Measurements from ENCODE around the gene SCD5. TPM values are rescaled to one million over a fixed set of nuclear protein-coding genes. Genes with fewer than 3 reads are reported as not detected.

The SCD5 gene
- polyA plus RNA-seq, 4 donors: 0.45 to 73.0 (median 5.3) TPM

GRCh38 chr4:82611527-82611926 is 187.1 kb downstream of the SCD5 start:
- FAIRE-seq (no peak), DNase-seq (no peak)
- no peak overlapping the region for H3K27ac ChIP-seq (ENCODE audit: low read depth in 1 of 3, low read length in 2 of 3)
- 65 to 82% (median 71%) methylated on average over 4 of the region's 4 CpGs for WGBS, 3 donors
- no peaks in the 10 kb centered on the region for H3K27me3 ChIP-seq (ENCODE audit: control insufficient read depth in 3 of 3, insufficient read depth in 3 of 3, low read length in 3 of 3)
- H3K9me3 ChIP-seq (ENCODE audit: control insufficient read depth in 2 of 2, insufficient read depth in 1 of 2, low read depth in 1 of 2, low read length in 1 of 2): no peaks in the 10 kb centered on the region
- H3K36me3 ChIP-seq (ENCODE audit: control insufficient read depth in 3 of 3, insufficient read depth in 2 of 3, low read depth in 1 of 3, low read length in 3 of 3): no peaks in the 10 kb centered on the region
- H3K4me1 ChIP-seq (ENCODE audit: control insufficient read depth in 3 of 3, insufficient read depth in 2 of 3, low read depth in 1 of 3, low read length in 2 of 3): no peaks in the 10 kb centered on the region
- no peak overlapping the region for H3K4me3 ChIP-seq (ENCODE audit: low read depth in 1 of 3, low read length in 3 of 3)

- 78 to 92% (median 78%) methylated on average over 2 of the region's 2 CpGs for WGBS, 3 donors
- no peaks in the 10 kb centered on the region for H3K9me3 ChIP-seq (ENCODE audit: control insufficient read depth in 2 of 2, insufficient read depth in 1 of 2, low read depth in 1 of 2, low read length in 1 of 2)
- DNase-seq (no peak), FAIRE-seq (no peak)
- no peaks in the 10 kb centered on the region for H3K27me3 ChIP-seq (ENCODE audit: control insufficient read depth in 3 of 3, insufficient read depth in 3 of 3, low read length in 3 of 3)
- H3K27ac ChIP-seq (ENCODE audit: low read depth in 1 of 3, low read length in 2 of 3): no peak overlapping the region
- no peaks in the 10 kb centered on the region for H3K4me1 ChIP-seq (ENCODE audit: control insufficient read depth in 3 of 3, insufficient read depth in 2 of 3, low read depth in 1 of 3, low read length in 2 of 3)
- H3K4me3 ChIP-seq (ENCODE audit: low read depth in 1 of 3, low read length in 3 of 3): no peak overlapping the region
- H3K36me3 ChIP-seq (ENCODE audit: control insufficient read depth in 3 of 3, insufficient read depth in 2 of 3, low read depth in 1 of 3, low read length in 3 of 3): no peaks in the 10 kb centered on the region
These were observed 188.6 kb downstream of the SCD5 start for GRCh38 chr4:82610041-82610440.

GRCh38 chr4:82606622-82607021 is 192.0 kb downstream of the SCD5 start:
- Histone ChIP-seq H3K4me1 (ENCODE audit: control insufficient read depth in 3 of 3, insufficient read depth in 2 of 3, low read depth in 1 of 3, low read length in 2 of 3) (no peaks in the 10 kb centered on the region), H3K36me3 (ENCODE audit: control insufficient read depth in 3 of 3, insufficient read depth in 2 of 3, low read depth in 1 of 3, low read length in 3 of 3) (no peaks in the 10 kb centered on the region), H3K27ac (ENCODE audit: low read depth in 1 of 3, low read length in 2 of 3) (no peak overlapping the region), H3K9me3 (ENCODE audit: control insufficient read depth in 2 of 2, insufficient read depth in 1 of 2, low read depth in 1 of 2, low read length in 1 of 2) (no peaks in the 10 kb centered on the region), H3K27me3 (ENCODE audit: control insufficient read depth in 3 of 3, insufficient read depth in 3 of 3, low read length in 3 of 3) (no peaks in the 10 kb centered on the region), H3K4me3 (ENCODE audit: low read depth in 1 of 3, low read length in 3 of 3) (no peak overlapping the region)
- FAIRE-seq: no peak
- 92 to 94% (median 94%) methylated on average over 7 of the region's 7 CpGs for WGBS, 3 donors
- no peak for DNase-seq

GRCh38 chr4:82604522-82604921 is 194.1 kb downstream of the SCD5 start:
- Histone ChIP-seq H3K9me3 (ENCODE audit: control insufficient read depth in 2 of 2, insufficient read depth in 1 of 2, low read depth in 1 of 2, low read length in 1 of 2) (no peaks in the 10 kb centered on the region), H3K27ac (ENCODE audit: low read depth in 1 of 3, low read length in 2 of 3) (no peak overlapping the region), H3K27me3 (ENCODE audit: control insufficient read depth in 3 of 3, insufficient read depth in 3 of 3, low read length in 3 of 3) (no peaks in the 10 kb centered on the region), H3K4me1 (ENCODE audit: control insufficient read depth in 3 of 3, insufficient read depth in 2 of 3, low read depth in 1 of 3, low read length in 2 of 3) (no peaks in the 10 kb centered on the region), H3K4me3 (ENCODE audit: low read depth in 1 of 3, low read length in 3 of 3) (no peak overlapping the region), H3K36me3 (ENCODE audit: control insufficient read depth in 3 of 3, insufficient read depth in 2 of 3, low read depth in 1 of 3, low read length in 3 of 3) (no peaks in the 10 kb centered on the region)
- no peak for DNase-seq
- WGBS, 3 donors: 87 to 93% (median 87%) methylated on average over 1 of the region's 1 CpG
- no peak for FAIRE-seq

GRCh38 chr4:82601242-82602015 is 197.2 kb downstream of the SCD5 start:
- H3K4me1 ChIP-seq (ENCODE audit: control insufficient read depth in 3 of 3, insufficient read depth in 2 of 3, low read depth in 1 of 3, low read length in 2 of 3): no peaks in the 10 kb centered on the region
- 81 to 90% (median 86%) methylated on average over 9 of the region's 9 CpGs for WGBS, 3 donors
- H3K4me3 ChIP-seq (ENCODE audit: low read depth in 1 of 3, low read length in 3 of 3): no peak overlapping the region
- no peaks in the 10 kb centered on the region for H3K9me3 ChIP-seq (ENCODE audit: control insufficient read depth in 2 of 2, insufficient read depth in 1 of 2, low read depth in 1 of 2, low read length in 1 of 2)
- H3K27me3 ChIP-seq (ENCODE audit: control insufficient read depth in 3 of 3, insufficient read depth in 3 of 3, low read length in 3 of 3): no peaks in the 10 kb centered on the region
- DNase-seq (no peak), FAIRE-seq (no peak)
- H3K36me3 ChIP-seq (ENCODE audit: control insufficient read depth in 3 of 3, insufficient read depth in 2 of 3, low read depth in 1 of 3, low read length in 3 of 3): no peaks in the 10 kb centered on the region
- no peak overlapping the region for H3K27ac ChIP-seq (ENCODE audit: low read depth in 1 of 3, low read length in 2 of 3)

- H3K27me3 ChIP-seq (ENCODE audit: control insufficient read depth in 3 of 3, insufficient read depth in 3 of 3, low read length in 3 of 3): no peaks in the 10 kb centered on the region
- 37 to 65% (median 43%) methylated on average over 4 of the region's 4 CpGs for WGBS, 3 donors
- H3K4me1 ChIP-seq (ENCODE audit: control insufficient read depth in 3 of 3, insufficient read depth in 2 of 3, low read depth in 1 of 3, low read length in 2 of 3): peaks cover 0 to under 1% (median 0%) of the 10 kb centered on the region in 3 donors
- no peak for FAIRE-seq
- no peak overlapping the region for H3K27ac ChIP-seq (ENCODE audit: low read depth in 1 of 3, low read length in 2 of 3)
- H3K4me3 ChIP-seq (ENCODE audit: low read depth in 1 of 3, low read length in 3 of 3): no peak overlapping the region
- no peaks in the 10 kb centered on the region for H3K9me3 ChIP-seq (ENCODE audit: control insufficient read depth in 2 of 2, insufficient read depth in 1 of 2, low read depth in 1 of 2, low read length in 1 of 2)
- no peaks in the 10 kb centered on the region for H3K36me3 ChIP-seq (ENCODE audit: control insufficient read depth in 3 of 3, insufficient read depth in 2 of 3, low read depth in 1 of 3, low read length in 3 of 3)
- DNase-seq: peak in 1 of 2 donors; percentile 21
These were observed 199.3 kb downstream of the SCD5 start for GRCh38 chr4:82599336-82599735.

GRCh38 chr4:82594456-82594855 is 204.1 kb downstream of the SCD5 start:
- no peak overlapping the region for H3K4me3 ChIP-seq (ENCODE audit: low read depth in 1 of 3, low read length in 3 of 3)
- H3K9me3 ChIP-seq (ENCODE audit: control insufficient read depth in 2 of 2, insufficient read depth in 1 of 2, low read depth in 1 of 2, low read length in 1 of 2): no peaks in the 10 kb centered on the region
- no peak overlapping the region for H3K27ac ChIP-seq (ENCODE audit: low read depth in 1 of 3, low read length in 2 of 3)
- FAIRE-seq: no peak
- no peak for DNase-seq
- WGBS, 3 donors: 66 to 82% (median 76%) methylated on average over 4 of the region's 4 CpGs
- no peaks in the 10 kb centered on the region for H3K27me3 ChIP-seq (ENCODE audit: control insufficient read depth in 3 of 3, insufficient read depth in 3 of 3, low read length in 3 of 3)
- H3K36me3 ChIP-seq (ENCODE audit: control insufficient read depth in 3 of 3, insufficient read depth in 2 of 3, low read depth in 1 of 3, low read length in 3 of 3): no peaks in the 10 kb centered on the region
- H3K4me1 ChIP-seq (ENCODE audit: control insufficient read depth in 3 of 3, insufficient read depth in 2 of 3, low read depth in 1 of 3, low read length in 2 of 3): peaks cover 0 to 13% (median 0%) of the 10 kb centered on the region in 3 donors

- no peaks in the 10 kb centered on the region for H3K36me3 ChIP-seq (ENCODE audit: control insufficient read depth in 3 of 3, insufficient read depth in 2 of 3, low read depth in 1 of 3, low read length in 3 of 3)
- no peaks in the 10 kb centered on the region for H3K9me3 ChIP-seq (ENCODE audit: control insufficient read depth in 2 of 2, insufficient read depth in 1 of 2, low read depth in 1 of 2, low read length in 1 of 2)
- 18 to 55% (median 35%) methylated on average over 5 of the region's 5 CpGs for WGBS, 3 donors
- H3K4me1 ChIP-seq (ENCODE audit: control insufficient read depth in 3 of 3, insufficient read depth in 2 of 3, low read depth in 1 of 3, low read length in 2 of 3): peaks cover 0 to 13% (median 0%) of the 10 kb centered on the region in 3 donors
- no peaks in the 10 kb centered on the region for H3K27me3 ChIP-seq (ENCODE audit: control insufficient read depth in 3 of 3, insufficient read depth in 3 of 3, low read length in 3 of 3)
- DNase-seq (peak; percentile 75 to 78), FAIRE-seq (no peak)
- peak overlapping the region in 1 of 3 donors; percentile 59 for H3K27ac ChIP-seq (ENCODE audit: low read depth in 1 of 3, low read length in 2 of 3)
- H3K4me3 ChIP-seq (ENCODE audit: low read depth in 1 of 3, low read length in 3 of 3): no peak overlapping the region
These were observed 205.2 kb downstream of the SCD5 start for GRCh38 chr4:82593411-82593810.

GRCh38 chr4:82592639-82593038 is 206.0 kb downstream of the SCD5 start:
- FAIRE-seq (no peak), DNase-seq (no peak)
- Histone ChIP-seq H3K9me3 (ENCODE audit: control insufficient read depth in 2 of 2, insufficient read depth in 1 of 2, low read depth in 1 of 2, low read length in 1 of 2) (no peaks in the 10 kb centered on the region), H3K4me3 (ENCODE audit: low read depth in 1 of 3, low read length in 3 of 3) (no peak overlapping the region), H3K36me3 (ENCODE audit: control insufficient read depth in 3 of 3, insufficient read depth in 2 of 3, low read depth in 1 of 3, low read length in 3 of 3) (no peaks in the 10 kb centered on the region), H3K27ac (ENCODE audit: low read depth in 1 of 3, low read length in 2 of 3) (no peak overlapping the region), H3K4me1 (ENCODE audit: control insufficient read depth in 3 of 3, insufficient read depth in 2 of 3, low read depth in 1 of 3, low read length in 2 of 3) (peaks cover 0 to 13% (median 0%) of the 10 kb centered on the region in 3 donors), H3K27me3 (ENCODE audit: control insufficient read depth in 3 of 3, insufficient read depth in 3 of 3, low read length in 3 of 3) (no peaks in the 10 kb centered on the region)
- WGBS, 3 donors: 68 to 89% (median 79%) methylated on average over 3 of the region's 3 CpGs

All from small intestine (tissue), 7 donors.